Vagina (tissue), 2 donors: ENCODE data around the gene PTGR1.

Experiments
- CTCF ChIP-seq, 3 experiments: fragments of 450-650 bp in 2 of 3; fragments of 200-600 bp in 1 of 3; sonication (generic) in 1 of 3; IDR thresholded peaks; one replicate each; pipeline ENCODE4 v1.5.1; 2017 to 2019; ENCODE audit warnings: antibody characterized with exemption in 3 of 3, mild to moderate bottlenecking in 2 of 3, moderate library complexity in 2 of 3
- POLR2AphosphoS5 ChIP-seq, 2 donors: sonication (generic); formaldehyde crosslinking; IDR thresholded peaks; one replicate each; pipeline ENCODE4 v1.9.0; 2017; ENCODE audit warnings: antibody characterized with exemption in 2 of 2, mild to moderate bottlenecking in 2 of 2, low read depth in 1 of 2; ENCODE audit not compliant: insufficient read depth in 1 of 2

- TF ChIP-seq CTCF (IDR thresholded peaks at IDR 0.05) (no peak), POLR2AphosphoS5 (IDR thresholded peaks at IDR 0.05; ENCODE audit: insufficient read depth in 1 of 2, low read depth in 1 of 2) (no peak)
These were observed 16.6 kb downstream of the PTGR1 start for GRCh38 chr9:111582888-111583287.
